OCI-LY1 (cell line): ENCODE data around the gene MMS22L.

ENCODE experiments used
- EZH2 ChIP-seq: fragments of 200-600 bp; sonication (generic), shearing (Covaris generic); IDR thresholded peaks from 2 replicates; pipeline ENCODE4 v1.8.0; 2017; ENCODE audit warnings: borderline replicate concordance, mixed run types, mild to moderate bottlenecking, antibody characterized with exemption, low read length, moderate library complexity, mixed read lengths
- TF ChIP-seq, protein P1 (sequence below): fragments of 200-600 bp; sonication (generic), shearing (Covaris generic); IDR thresholded peaks from 2 replicates; pipeline ENCODE4 v1.5.1; 2017; ENCODE audit warnings: mild to moderate bottlenecking, antibody characterized with exemption, low read length, moderate library complexity, mixed read lengths

- TF ChIP-seq, protein P1, sequence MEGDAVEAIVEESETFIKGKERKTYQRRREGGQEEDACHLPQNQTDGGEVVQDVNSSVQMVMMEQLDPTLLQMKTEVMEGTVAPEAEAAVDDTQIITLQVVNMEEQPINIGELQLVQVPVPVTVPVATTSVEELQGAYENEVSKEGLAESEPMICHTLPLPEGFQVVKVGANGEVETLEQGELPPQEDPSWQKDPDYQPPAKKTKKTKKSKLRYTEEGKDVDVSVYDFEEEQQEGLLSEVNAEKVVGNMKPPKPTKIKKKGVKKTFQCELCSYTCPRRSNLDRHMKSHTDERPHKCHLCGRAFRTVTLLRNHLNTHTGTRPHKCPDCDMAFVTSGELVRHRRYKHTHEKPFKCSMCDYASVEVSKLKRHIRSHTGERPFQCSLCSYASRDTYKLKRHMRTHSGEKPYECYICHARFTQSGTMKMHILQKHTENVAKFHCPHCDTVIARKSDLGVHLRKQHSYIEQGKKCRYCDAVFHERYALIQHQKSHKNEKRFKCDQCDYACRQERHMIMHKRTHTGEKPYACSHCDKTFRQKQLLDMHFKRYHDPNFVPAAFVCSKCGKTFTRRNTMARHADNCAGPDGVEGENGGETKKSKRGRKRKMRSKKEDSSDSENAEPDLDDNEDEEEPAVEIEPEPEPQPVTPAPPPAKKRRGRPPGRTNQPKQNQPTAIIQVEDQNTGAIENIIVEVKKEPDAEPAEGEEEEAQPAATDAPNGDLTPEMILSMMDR: no peak
- TF ChIP-seq EZH2: no peak
Observed at GRCh38 chr6:97151601-97152000, 131.4 kb downstream of the MMS22L start.
